GM21360 (cell line): ENCODE data around the gene SATB1.

Source experiments
- ATAC-seq: cut with Tn5 transposase; IDR thresholded peaks from one replicate; pipeline ENCODE4 v1.9.1; 2021; ENCODE audit warnings: mild to moderate bottlenecking, moderate library complexity; ENCODE audit not compliant: unreplicated experiment

Gene SATB1

GRCh38 chr3:18432752-18433151 is 7.6 kb upstream of the SATB1 start:
- ATAC-seq: no peak

- no peak for ATAC-seq
Observed at GRCh38 chr3:18431266-18431665, 6.1 kb upstream of the SATB1 start.

- no peak for ATAC-seq
Observed at GRCh38 chr3:18428991-18429745, 4.0 kb upstream of the SATB1 start.

GRCh38 chr3:18428036-18428435 is 2.9 kb upstream of the SATB1 start:
- no peak for ATAC-seq

GRCh38 chr3:18426597-18427193 is 1.6 kb upstream of the SATB1 start:
- ATAC-seq: no peak

GRCh38 chr3:18425641-18426257 is 610 bp upstream of the SATB1 start:
- ATAC-seq: no peak

GRCh38 chr3:18424213-18424728 is 868 bp downstream of the SATB1 start:
- ATAC-seq: no peak

- ATAC-seq: peak; percentile 87
Observed at GRCh38 chr3:18423401-18424212, 1.5 kb downstream of the SATB1 start.

- ATAC-seq: no peak
Observed at GRCh38 chr3:18422972-18423371, 2.2 kb downstream of the SATB1 start.

- no peak for ATAC-seq
Observed at GRCh38 chr3:18420555-18420954, 4.6 kb downstream of the SATB1 start.

- ATAC-seq: no peak
Observed at GRCh38 chr3:18419232-18419631, 5.9 kb downstream of the SATB1 start.

GRCh38 chr3:18417904-18418572 is 7.1 kb downstream of the SATB1 start:
- ATAC-seq: no peak

GRCh38 chr3:18416332-18416731 is 8.8 kb downstream of the SATB1 start:
- no peak for ATAC-seq

GRCh38 chr3:18415839-18416238 is 9.3 kb downstream of the SATB1 start:
- ATAC-seq: no peak

GRCh38 chr3:18415167-18415566 is 10.0 kb downstream of the SATB1 start:
- no peak for ATAC-seq

GRCh38 chr3:18412684-18413083 is 12.5 kb downstream of the SATB1 start:
- ATAC-seq: no peak

- no peak for ATAC-seq
Observed at GRCh38 chr3:18411541-18411940, 13.6 kb downstream of the SATB1 start.

- no peak for ATAC-seq
Observed at GRCh38 chr3:18410205-18410604, 14.9 kb downstream of the SATB1 start.

GRCh38 chr3:18409266-18409665 is 15.9 kb downstream of the SATB1 start:
- ATAC-seq: no peak

GRCh38 chr3:18405141-18405540 is 20.0 kb downstream of the SATB1 start:
- ATAC-seq: no peak

GRCh38 chr3:18403061-18403460 is 22.1 kb downstream of the SATB1 start:
- ATAC-seq: no peak
